ENCODE measurements around the gene XYLB. TPM values are rescaled to one million over a fixed set of nuclear protein-coding genes. Genes with fewer than 3 reads are reported as not detected.

The XYLB gene
- total RNA-seq, 1 experiment from 2014 or later = 3.3 TPM

GRCh38 chr3:38314112-38314763, 32.3 kb upstream of the XYLB start (continued):
- TF ChIP-seq, protein P1, sequence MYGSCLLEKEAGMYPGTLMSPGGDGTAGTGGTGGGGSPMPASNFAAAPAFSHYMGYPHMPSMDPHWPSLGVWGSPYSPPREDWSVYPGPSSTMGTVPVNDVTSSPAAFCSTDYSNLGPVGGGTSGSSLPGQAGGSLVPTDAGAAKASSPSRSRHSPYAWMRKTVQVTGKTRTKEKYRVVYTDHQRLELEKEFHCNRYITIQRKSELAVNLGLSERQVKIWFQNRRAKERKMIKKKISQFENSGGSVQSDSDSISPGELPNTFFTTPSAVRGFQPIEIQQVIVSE (CRISPR knock-in tag; IDR thresholded peaks at IDR 0.05; ENCODE audit: borderline replicate concordance) = no peak
- no peak for TF ChIP-seq FOXJ3 (CRISPR knock-in tag; IDR thresholded peaks at IDR 0.05; ENCODE audit: borderline replicate concordance)
- no peak for TF ChIP-seq CREB1 (CRISPR knock-in tag; IDR thresholded peaks at IDR 0.05)
- no peak for TF ChIP-seq ZNF416 (CRISPR knock-in tag; IDR thresholded peaks at IDR 0.05)
- TF ChIP-seq FOXK1 (CRISPR knock-in tag; IDR thresholded peaks at IDR 0.05) = no peak
- no peak for TF ChIP-seq NFYB (CRISPR knock-in tag; conservative IDR thresholded peaks at IDR 0.05; ENCODE audit: low read depth)
- no peak for TF ChIP-seq AFF4 (CRISPR knock-in tag; IDR thresholded peaks at IDR 0.05; ENCODE audit: borderline replicate concordance)
- no peak for TF ChIP-seq EMX1 (CRISPR knock-in tag; IDR thresholded peaks at IDR 0.05)
- TF ChIP-seq CBFB (CRISPR knock-in tag; IDR thresholded peaks at IDR 0.05; ENCODE audit: low read depth) = no peak

- Mint-ChIP-seq H3K27me3 (ENCODE audit: low read depth) (no peaks in the 10 kb centered on the region), H3K36me3 (no peaks in the 10 kb centered on the region), H3K27ac (no peak overlapping the region), H3K4me3 (no peak overlapping the region), H3K4me1 (peaks cover 6% of the 10 kb centered on the region; the same call in 1 of the 2 replicates), H3K9me3 (no peaks in the 10 kb centered on the region)
- TF ChIP-seq PRDM15 (CRISPR knock-in tag; IDR thresholded peaks at IDR 0.05) (peak; percentile 94), NR1H2 (CRISPR knock-in tag; IDR thresholded peaks at IDR 0.05) (no peak)
- ATAC-seq (peak; percentile 27), DNase-seq (ENCODE audit: low spot score) (no peak)
- POLR2A ChIA-PET = no interaction called here
- CTCF ChIA-PET = no interaction called here
These were observed 31.7 kb upstream of the XYLB start for GRCh38 chr3:38314764-38315487.

DNA sequence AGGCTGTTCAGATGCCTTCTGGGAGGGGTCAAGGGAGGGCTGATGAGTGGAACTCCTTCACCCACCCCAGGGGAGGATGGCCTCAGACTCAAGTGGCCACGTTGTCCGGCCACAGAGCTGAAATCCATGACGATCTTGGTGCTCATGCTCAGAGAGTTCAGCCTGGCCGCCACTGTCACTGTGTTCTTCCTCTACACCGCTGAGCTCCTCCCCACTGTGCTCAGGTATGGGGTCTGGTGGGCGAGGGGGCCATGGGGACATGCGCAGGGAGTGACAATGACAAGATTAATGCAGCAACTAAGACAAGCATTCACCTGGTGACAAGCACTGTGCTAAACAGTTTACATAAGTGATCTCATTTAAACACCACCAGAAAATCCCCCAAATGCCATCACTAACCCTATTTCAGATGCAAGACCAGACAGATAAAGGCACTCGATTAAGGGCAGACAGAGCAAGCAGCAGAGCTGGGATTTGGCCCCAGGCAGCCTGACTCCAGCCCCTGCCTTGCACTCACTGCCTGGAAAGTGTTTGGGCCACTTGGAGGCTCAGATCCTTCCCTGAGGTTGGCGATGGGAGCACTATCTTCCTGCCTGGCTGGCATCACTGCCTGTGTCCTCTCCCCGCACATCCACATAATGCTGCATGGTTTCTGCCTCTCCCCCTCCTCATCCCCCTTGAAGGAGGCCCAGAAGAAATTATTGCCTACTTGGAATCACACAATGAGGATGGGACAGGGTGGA, 30.9 kb upstream of the XYLB start:
- Mint-ChIP-seq H3K27me3 (ENCODE audit: low read depth) (no peaks in the 10 kb centered on the region; the same call in 1 of the 2 replicates), H3K9me3 (peaks cover 2% of the 10 kb centered on the region), H3K4me3 (no peak overlapping the region), H3K27ac (peak overlapping the region; percentile 72; the same call in 1 of the 2 replicates), H3K36me3 (no peaks in the 10 kb centered on the region), H3K4me1 (peaks cover 6% of the 10 kb centered on the region; the same call in 1 of the 2 replicates)
- ChIA-PET CTCF (no interaction called here), POLR2A (no interaction called here)
- DNase-seq (ENCODE audit: low spot score) (no peak), ATAC-seq (no peak)
- TF ChIP-seq RORB (CRISPR knock-in tag; IDR thresholded peaks at IDR 0.05) (no peak), IRF2 (CRISPR knock-in tag; IDR thresholded peaks at IDR 0.05; ENCODE audit: borderline replicate concordance, low read depth) (no peak), JUN (CRISPR knock-in tag; IDR thresholded peaks at IDR 0.05) (no peak), NR2C2 (CRISPR knock-in tag; IDR thresholded peaks at IDR 0.05) (no peak), FOXJ3 (CRISPR knock-in tag; IDR thresholded peaks at IDR 0.05; ENCODE audit: borderline replicate concordance) (no peak), ZNF317 (CRISPR knock-in tag; IDR thresholded peaks at IDR 0.05; ENCODE audit: borderline replicate concordance, low read depth) (no peak), PRDM15 (CRISPR knock-in tag; IDR thresholded peaks at IDR 0.05) (no peak), ZNF416 (CRISPR knock-in tag; IDR thresholded peaks at IDR 0.05) (no peak)
- TF ChIP-seq, protein P2, sequence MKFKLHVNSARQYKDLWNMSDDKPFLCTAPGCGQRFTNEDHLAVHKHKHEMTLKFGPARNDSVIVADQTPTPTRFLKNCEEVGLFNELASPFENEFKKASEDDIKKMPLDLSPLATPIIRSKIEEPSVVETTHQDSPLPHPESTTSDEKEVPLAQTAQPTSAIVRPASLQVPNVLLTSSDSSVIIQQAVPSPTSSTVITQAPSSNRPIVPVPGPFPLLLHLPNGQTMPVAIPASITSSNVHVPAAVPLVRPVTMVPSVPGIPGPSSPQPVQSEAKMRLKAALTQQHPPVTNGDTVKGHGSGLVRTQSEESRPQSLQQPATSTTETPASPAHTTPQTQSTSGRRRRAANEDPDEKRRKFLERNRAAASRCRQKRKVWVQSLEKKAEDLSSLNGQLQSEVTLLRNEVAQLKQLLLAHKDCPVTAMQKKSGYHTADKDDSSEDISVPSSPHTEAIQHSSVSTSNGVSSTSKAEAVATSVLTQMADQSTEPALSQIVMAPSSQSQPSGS (CRISPR knock-in tag; IDR thresholded peaks at IDR 0.05; ENCODE audit: borderline replicate concordance, low read depth) = no peak
